Measurements from ENCODE around the gene DHX30.
"Not testable (repeated sequence)": the region's sequence is repeated elsewhere in the genome, so short reads cannot be mapped to it uniquely, and the experiment has no call there.

DHX30 gene

GRCh38 chr3:47854720-47855455 is 52.0 kb downstream of the DHX30 start:
- DNase-seq = no peak

DNA sequence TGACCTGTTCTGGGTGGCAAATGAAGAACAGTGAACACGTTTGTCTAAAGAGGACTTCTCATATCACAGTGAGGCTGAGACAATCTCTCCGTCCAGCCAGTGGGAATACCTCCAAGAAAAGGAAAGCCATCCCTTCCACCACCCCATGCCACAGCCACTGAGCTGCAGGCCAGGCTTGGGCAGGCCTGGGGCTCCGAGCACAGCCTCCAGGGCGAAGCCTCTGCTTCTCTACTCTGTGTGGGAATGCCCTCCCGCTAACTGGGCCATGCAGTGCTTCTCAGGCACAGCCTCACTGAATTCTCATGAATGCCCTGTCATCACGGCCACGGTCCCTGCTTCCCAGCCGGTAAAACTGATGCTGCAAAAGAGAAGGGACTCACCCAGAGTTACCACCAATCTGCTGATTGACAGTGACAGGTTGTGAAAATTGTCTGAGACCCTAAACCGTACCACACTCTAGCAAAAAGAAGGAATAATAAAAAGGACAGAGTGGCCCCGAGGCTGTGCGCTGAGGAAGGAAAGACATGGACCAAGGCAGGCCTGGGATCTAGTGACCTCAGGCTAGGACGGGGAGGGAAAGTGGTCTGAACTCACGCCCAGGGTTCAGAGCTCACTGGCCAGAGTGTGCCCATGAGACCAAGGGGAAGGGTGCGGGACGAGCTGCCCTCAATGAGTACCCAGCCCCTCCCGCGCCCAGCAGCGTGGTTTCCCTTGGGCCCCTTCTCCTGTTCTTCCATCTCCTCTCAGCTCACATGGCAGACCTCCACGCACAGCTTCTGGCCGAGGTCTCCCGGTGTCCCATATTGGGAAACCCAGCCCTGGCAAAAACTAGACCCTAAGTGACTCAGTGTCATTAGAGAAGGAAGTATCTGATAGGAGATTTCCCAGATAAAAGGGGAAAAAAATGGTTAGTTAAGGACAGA is 52.8 kb downstream of the DHX30 start:
- no peak for DNase-seq

DNA sequence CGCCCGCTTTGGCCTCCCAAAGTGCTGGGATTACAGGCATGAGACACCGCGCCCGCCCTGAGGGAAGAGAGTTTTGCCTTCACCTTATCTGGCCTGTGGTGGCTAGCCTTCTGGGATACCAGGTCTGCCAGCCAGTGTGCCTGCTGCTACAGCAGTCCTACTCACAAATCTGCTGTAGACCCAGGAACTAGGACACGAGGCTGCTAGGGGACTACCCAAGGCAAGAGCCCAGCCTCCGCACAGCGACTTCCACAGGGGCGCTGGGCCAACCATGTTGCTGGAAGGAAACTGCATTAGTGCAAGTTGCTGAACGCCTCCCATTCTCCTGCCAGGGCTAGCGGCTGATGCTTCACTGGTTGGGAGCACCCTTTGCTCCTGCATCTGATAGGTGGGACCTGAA is 53.7 kb downstream of the DHX30 start:
- DNase-seq = no peak

- no peak for DNase-seq
These were observed 54.2 kb downstream of the DHX30 start for GRCh38 chr3:47857151-47857550.

GRCh38 chr3:47859956-47860605 is 57.1 kb downstream of the DHX30 start:
- no peak for DNase-seq

GRCh38 chr3:47863391-47864128 is 60.6 kb downstream of the DHX30 start:
- no peak for DNase-seq

GRCh38 chr3:47865192-47865591 is 62.3 kb downstream of the DHX30 start:
- no peak for DNase-seq

DNA sequence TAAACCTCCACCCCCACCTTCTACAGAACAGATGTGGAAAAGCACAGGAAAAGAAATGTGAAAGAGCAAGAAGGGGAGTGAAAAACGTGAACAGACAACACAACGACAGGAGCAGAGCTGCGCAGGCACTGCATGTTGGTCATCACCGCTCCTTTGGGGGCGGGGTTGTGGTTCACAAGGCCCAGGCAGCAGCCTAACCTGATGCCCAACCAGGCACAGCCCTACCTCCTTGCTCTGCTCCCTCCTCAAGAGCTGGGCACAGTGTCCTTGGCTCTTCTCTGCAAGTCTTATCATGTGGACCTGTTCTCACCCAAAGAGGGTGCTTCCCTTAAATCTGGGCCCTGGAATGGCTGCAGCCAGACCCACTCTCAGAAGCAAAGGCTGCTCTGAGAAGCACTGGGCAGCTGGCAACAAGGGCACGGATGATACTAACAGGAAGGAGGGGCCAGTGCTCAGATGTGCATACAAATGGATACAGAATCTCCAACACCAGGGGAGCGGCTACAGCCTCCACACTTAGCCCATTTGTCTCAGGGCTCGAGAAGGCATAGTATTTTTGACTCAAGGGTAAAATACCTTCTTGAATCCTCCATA is 64.6 kb downstream of the DHX30 start:
- no peak for DNase-seq

DNA sequence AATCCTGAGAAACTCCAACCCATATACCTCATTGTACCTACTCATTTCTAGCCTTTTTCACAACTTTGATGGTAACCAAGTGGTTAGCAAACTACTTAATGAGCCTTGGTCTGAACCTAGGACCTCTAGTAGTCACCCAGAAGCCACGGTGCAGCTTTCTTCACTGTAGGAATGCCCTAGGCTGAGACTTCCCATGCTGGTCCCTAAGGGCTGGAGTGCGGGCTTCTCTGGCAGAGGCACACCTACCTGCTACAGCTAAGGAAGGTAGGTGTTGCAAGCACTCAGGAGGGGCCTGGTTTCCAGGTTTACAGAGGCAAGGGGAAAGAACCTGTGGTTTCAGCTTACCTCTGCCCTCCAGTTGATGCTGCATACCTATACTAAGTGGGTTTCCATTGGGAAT is 65.4 kb downstream of the DHX30 start:
- DNase-seq = no peak

GRCh38 chr3:47870156-47870555 is 67.2 kb downstream of the DHX30 start:
- DNase-seq = no peak

DNA sequence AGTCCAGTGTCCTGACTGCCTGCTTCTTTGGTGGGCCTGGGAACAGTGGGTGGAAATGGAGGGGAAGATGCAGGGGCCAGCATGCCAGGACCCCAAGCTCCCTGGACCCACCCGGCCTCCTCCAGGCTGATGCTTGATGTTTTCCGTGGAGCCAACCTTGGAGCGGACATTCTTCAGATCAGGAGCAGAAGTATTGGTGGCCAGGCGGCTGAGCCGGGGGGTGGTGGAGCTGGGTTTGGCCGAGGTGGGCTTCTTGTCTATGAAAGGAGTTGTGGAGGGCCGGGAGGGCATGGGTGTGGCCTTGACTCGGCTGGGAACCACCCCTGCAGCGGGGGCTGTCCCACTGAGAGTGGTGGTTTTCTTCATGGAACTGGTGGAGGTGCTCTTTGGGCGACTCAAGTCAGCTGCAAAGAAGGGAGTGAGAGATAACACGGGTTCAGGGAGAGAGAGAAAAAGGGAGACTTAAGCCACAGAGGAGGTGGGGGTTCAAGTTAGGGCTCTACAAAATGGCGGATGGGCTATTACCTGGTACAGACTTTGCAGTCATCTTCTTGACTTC is 67.8 kb downstream of the DHX30 start:
- DNase-seq = no peak

DNA sequence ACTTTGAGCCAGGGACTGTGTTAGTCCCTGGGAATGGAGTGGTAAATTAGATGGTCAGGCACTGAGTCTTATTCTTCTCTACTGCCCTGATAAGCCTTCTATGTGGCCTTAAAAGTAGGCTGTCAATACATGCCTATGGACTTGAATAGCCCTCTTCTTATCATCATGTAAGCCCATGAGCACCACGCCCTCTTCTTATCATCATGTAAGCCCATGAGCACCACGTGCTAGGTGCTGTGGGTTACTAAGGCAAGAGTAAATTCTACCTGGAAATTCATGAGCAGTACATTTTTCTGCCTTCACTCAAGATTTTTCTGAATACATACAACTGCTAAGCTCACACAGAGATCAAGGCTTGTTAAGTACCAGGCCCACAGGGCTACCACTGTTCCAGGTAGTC is 68.5 kb downstream of the DHX30 start:
- no peak for DNase-seq

- DNase-seq = no peak
These were observed 70.0 kb downstream of the DHX30 start for GRCh38 chr3:47872916-47873315.

- DNase-seq = no peak
These were observed 71.5 kb downstream of the DHX30 start for GRCh38 chr3:47874438-47874837.

DNA sequence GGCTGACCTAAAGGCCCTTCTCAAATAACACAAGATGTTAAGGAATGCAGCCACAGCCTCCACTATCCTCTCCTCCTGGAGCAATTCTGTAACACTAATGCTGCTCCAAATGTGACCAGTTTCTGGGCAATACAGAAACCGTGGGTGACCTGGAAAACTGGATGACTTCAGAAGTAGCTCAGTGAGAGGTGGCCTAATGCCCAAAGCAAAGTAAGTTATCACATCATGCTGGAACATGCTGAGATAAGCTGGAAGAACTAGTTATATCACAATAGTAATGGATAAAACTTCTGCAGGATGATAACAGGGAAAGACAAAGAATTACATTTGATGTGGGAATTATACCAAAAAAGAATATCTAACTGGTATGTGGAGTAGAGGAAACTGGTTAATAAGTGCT is 72.0 kb downstream of the DHX30 start:
- no peak for DNase-seq

DNA sequence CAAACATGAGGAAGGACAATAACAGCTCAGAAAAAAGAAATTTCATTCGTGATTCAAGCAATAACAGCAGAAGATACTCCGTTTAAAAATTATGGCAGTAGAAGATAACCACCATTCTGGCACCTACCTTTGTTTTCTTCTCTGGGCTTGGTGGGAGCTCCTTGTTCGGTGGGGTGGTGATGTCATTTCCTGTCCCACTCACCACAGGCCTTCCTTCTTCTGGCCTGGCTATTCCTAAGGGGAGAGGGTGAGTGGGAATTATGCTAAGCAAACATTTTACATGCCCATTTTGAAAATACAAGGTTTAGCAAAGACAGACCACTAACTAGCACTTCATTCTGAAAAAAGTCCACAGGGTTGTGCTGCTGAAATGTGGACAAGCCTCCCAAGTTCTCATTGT is 74.4 kb downstream of the DHX30 start:
- DNase-seq = no peak

DNA sequence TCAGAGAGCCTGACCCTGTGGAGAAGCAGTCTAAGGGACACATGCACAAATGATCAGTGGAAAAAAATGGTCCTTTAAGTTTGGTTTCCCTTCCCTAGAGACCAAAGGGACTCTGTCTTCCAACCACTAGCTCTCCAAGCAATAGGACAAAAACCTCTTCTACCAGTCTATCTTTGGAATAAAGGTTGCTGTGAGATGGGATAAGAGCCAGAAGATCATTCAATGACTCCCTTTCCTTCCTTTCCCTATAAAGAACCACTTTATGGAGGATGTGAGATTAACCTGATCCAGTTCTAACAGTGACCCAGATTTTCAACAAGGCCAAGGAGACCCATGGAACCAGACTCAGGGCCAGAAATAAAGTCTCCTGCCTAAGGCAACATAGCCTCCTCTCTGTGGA is 74.8 kb downstream of the DHX30 start:
- DNase-seq = no peak

DNA sequence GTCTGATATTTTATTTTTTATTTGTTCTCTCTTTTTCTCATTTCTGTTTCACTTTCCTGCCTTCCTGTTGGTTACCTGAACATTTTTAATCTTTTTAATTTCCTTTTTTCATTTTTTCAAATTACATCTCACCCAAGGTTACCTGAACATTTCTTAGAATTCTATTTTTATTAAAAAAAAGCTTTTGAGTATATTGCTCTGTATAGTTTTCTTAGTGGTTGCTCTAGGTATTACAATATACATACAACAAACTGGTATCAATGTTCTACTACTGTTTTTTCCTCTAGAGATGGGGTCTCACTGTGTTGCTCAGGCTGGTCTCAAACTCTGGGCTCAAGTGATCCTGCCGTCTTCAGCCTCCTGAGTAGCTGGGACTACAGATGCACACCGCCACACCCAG is 79.4 kb downstream of the DHX30 start:
- DNase-seq = no peak

GRCh38 chr3:47884603-47885002 is 81.7 kb downstream of the DHX30 start:
- DNase-seq = no peak

- no peak for DNase-seq
These were observed 82.2 kb downstream of the DHX30 start for GRCh38 chr3:47885168-47885567.

DNA sequence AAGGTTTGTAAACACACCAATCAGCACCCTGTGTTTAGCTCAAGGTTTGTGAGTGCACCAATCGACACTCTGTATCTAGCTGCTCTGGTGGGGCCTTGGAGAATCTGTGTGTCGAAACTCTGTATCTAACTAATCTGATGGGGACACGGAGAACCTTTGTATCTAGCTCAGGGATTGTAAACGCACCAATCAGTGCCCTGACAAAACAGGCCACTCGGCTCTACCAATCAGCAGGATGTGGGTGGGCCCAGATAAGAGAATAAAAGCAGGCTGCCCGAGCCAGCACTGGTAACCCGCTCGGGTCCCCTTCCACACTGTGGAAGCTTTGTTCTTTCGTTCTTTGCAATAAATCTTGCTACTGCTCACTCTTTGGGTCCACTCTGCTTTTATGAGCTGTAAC is 85.1 kb downstream of the DHX30 start:
- DNase-seq = not testable (repeated sequence)
